Fibroblast of upper back skin (primary cell): ENCODE results near the gene TIGAR.
A peak's percentile ranks its signal among the peaks of the same experiment; 100 is the strongest.

ENCODE experiments used
- DNase-seq: peaks from one replicate; pipeline ENCODE4 v3.0.0-alpha.2; 2013

TIGAR gene

DNA sequence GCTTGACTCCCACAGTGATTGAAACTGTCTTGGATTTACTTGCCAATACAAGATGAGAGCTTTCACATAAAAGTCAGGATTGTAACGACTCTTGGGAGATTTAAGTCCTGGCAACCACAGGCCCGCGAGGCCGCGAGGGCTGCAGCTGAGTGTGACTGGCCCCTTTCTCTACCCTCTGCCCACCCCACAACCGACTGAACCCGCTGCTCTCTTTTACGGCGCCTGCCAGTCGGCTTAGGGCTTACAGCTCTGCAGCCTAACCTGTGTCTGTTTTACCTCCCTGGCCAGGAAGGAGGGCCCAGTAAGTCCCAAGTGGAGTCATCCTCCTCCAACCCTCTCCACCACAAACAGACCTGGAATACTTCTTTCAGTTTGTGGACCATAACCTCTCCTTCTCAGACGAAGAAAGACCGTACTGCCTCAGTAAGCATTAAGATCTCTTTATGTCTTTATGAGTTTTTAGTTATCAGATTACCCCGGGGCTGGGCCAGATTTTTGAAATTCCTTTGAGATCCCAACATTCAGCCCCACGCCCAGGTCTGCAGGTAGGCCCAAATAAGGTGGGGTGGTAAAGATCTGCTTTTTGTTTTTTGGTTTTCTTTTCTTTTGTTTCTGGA lies 12.6 kb upstream of the TIGAR start:
- DNase-seq, result no peak

DNA sequence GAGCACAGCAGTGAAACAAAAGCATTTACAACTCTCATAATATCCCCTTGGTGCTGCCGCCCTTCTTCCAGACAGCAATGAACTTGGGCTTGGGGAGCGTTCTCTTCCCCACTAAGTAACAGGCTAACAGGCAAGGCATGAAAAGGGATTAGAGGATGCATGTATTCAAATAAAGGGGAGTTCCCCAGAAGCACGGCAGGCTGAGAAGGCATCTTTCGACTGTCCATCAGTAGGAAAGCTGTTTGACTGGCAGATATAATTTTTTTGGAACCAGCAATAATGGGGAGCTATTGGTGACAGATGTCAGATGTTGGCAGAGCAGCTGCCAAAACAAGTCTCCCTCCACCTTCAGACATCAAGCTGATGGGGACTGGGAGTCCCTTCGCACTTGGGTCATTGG lies 9.2 kb upstream of the TIGAR start:
- no peak for DNase-seq

DNA sequence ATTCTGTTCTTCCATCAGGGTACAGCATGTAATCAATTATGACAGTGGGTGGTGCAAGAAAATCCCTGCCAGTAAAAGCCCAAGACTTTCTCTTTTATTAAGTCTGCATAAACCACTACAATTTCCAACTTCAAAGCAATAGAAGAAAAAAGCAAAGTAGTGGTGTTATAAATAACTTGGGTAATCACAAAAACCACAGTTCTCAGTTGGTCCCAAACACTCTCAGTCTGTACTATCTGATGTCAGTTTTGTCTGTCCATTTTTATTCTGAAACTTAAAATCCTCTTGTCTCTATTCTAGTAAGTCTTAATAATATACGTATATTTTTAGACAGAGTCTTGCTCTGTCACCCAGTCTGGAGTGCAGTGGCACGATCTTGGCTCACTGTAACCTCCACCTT lies 8.8 kb upstream of the TIGAR start:
- DNase-seq, result no peak

DNA sequence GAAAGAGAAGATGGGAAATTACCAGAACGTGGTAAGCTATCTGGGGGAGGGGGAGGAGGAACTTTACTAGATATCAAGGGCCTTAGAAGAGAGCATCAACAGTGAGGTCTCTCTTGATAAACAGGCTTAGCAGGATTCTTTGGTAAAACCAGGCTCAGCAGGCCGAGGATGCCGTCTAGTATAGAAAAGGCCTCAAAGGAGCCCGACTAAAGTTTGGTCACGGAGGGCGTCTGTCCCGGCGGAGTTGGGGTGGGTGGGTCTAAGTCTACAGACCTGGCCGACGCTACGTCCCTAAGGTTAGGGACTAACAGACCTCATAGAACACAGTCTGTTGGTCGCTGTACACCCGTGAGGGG lies 538 bp upstream of the TIGAR start:
- DNase-seq, result no peak

DNA sequence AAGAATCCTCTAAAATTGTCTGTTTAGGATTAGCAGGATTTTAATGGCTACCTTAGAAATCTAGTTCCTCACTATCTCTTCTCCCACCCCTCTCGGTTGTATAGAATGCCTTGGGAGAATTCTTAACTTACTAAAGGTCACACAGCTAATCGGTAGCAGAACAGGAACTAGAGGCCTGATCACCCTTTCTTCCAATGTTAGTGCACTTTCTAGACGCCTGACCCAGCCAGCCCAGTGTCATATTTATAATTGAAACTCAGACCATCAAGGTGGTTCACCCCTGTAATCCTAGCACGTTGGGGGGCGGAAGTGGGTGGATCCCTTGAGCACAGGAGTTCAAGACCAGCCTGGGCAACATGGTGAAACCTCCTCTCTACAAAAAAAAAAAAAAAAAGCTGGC lies 1.7 kb downstream of the TIGAR start:
- DNase-seq, result no peak

DNA sequence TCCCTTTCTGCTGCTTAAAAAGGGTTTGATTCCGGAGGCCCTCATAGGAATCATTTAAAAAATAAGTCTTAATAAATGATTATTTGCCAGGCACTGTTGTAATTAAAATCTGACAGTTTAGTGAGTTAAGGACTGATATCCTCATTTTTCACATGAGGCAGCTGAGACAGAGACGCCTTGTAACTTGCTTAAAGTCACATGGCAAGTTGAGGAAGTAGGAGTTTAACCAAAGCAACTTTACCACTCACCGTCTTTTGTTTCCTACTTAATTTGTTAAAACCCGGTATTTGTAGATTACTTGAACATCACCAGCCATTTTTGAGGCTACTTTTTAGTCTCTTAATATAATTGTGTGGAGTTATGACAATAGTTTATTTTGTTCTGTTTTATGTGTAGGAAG lies 2.4 kb downstream of the TIGAR start:
- no peak for DNase-seq

DNA sequence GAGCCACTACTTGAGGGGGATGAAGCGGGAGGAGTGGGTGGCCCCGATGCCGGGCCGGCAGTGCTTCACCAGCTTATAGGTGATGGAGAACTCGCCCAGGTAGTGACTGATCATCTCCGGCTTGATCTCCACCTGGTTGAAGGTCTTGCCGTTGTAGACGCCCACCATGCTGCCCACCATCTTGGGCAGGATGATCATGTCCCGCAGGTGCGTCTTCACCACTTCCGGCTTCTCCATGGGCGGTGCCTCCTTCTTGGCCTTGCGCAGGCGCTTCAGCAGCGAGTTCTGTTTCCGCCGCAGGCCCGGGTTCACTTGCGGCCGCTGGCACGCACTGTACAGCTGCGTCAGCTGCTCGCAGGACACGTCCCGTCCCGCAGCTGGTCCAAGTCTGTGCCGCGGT lies 3.4 kb downstream of the TIGAR start:
- no peak for DNase-seq

DNA sequence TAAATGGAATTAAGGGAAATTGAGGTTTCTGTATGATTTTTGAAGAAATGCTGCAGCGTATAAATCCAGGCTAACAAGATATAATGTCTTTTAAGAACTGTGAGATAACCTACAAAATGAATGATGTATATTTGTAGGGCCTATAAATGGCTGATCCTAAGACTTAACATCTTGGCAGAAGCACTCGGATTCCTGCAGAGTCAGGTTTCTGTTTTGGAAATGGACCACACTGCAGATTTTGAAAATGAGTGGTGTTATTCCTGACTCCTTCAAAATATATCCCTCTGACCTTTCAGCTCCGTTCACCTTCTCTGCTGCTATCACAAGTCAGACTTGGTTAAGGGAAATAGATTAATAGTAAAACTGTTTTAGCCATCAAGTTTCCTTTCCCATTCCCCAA lies 5.0 kb downstream of the TIGAR start:
- DNase-seq, result no peak

DNA sequence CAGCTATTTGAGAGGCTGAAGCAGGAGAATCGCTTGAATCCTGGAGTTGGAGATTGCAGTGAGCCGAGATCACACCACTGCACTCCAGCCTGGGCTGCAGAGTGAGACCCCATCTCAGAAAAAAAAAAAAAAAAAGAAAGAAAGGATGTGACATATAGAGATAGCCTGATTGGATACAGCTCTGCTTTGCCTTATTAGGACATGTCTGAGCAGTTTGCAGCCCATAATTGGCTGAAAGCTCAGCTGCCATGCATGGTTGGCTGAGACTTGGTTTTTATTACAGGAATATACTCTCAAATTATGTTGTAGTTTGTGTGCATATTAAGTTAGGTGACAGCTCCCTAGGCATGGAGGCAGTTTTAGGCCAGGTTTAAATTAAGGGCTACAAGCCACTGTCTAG lies 6.3 kb downstream of the TIGAR start:
- DNase-seq, result no peak

DNA sequence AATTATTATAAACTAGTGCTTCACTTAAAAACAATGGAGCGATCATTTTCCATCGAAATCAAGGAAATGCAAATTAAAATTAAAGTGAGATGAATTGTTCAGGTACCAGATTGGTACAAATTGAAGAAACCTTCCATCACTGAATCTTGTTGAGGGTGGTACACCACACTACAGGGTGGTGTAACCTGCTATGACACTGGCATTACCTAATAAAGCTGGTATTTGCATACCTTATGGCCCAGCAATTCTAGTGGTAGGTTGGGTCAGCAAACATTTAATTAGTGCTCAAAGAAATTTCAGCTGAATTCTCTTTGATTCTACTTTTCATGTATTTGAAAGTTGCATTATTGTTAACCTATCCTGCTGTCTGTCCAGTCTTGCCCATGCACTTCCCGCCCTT lies 9.2 kb downstream of the TIGAR start:
- DNase-seq, result no peak

DNA sequence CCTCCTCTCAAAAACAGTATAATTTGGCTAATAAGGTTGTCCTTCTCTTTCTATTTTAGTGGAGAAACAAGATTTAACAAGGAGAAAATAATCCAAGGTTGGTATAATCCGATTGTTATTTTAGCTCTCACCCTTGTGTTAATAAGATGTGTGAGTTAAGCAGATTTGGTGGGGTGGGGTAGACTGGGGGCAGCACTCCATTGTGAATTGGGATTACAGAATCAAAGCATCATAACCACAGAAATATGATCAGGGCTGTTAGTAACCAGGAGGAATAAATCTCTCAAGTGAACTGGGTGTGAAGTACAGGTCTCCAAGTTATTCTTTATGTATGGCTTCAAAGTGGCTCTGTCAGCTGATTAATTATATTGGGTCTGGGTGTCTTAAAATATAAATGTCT lies 10.2 kb downstream of the TIGAR start:
- no peak for DNase-seq

DNA sequence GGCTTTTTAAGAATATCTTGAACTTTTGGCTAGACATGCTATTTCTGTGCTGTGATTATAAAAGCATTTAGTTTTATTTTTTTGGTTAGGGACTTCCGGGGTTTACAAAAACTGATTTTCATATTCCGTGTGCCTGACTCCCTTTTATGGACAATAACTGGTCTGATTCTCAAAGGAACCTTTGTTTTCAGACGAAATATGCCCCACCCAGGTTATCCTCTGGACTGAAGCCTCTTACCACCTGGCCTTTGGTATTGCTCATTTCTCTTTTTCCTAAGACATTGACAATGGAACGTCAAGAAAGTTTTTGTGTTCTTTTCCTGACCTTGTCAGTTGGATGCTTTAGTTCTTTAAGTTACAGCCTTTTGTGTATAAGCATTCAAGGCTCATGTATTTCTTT lies 10.8 kb downstream of the TIGAR start:
- no peak for DNase-seq

DNA sequence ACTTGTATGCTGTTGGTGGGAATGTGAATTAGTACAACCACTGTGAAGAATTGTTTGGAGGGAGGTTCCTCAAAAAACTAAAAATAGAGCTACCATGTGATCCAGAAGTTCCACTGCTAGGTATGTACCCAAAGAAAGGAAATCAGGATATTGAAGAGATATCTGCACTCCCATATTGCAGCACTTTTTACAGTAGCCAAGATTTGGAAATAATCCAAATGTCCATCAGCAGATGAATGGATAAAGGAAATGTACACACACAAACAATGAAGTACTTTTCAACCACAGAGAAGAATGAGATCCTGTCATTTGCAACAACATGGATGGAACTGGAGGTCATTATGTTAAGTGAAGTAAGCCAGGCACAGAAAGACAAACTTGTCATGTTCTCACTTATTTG lies 25.9 kb downstream of the TIGAR start:
- no peak for DNase-seq

DNA sequence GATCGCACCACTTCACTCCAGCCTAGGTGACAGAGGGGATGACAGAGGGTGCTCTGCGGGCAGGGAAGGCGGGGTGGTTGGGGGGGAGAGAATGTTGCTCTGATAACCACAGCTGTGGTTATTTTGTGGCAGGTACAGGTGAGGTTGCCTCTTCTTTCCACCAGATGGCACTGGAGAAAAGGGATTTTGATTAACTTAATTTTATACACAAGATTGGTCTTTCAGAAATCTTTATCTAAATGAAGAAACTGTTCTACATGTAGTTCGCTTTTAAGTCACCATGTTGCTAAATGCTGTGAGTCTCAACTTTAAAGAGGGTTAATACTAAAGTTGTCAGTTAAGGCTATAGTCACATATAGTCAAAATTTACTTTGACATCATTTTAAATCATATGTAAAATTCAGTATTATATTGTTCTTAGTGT lies 32.8 kb downstream of the TIGAR start:
- DNase-seq, result no peak

DNA sequence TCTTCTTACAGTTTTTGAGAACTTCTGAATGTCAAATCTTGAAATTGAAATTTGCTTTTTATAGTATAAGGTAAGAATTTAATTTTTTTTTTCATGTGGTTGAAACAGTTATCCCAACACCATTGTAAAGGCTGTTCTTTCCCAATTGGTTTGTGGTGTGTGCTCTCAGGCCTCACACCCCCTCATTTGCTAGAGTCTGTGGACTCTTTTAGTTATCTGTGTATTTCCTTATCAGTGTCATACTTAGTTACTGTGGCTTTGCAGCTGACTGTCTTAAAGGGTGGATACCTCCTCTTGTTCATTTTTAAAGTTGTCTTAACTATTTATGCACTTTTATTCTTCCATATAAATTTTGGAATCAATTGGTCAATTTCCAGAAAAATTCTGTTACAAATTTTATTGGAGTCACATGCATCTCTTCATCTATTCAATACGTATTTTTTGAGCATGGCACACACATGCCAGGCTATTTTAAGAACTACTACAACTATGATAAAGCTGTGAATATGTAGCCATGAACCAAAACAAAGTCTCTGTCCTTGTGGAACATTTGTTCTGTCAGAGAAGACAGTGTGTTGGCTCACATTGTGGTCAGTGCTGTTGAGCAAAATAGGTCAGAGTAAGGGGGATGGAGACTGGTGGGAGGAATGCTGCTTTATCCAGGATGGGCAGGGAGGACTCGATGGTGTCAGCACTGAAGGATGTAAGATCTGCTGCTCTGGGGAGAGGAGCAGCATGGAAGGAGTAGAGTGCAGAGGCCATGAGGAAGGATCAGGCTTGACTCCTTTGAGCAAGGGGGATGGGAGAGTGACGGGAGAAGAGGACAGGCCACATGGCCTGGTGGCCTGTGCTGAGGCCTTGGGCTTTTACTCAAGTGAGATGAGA lies 34.4 kb downstream of the TIGAR start:
- DNase-seq, result no peak

DNA sequence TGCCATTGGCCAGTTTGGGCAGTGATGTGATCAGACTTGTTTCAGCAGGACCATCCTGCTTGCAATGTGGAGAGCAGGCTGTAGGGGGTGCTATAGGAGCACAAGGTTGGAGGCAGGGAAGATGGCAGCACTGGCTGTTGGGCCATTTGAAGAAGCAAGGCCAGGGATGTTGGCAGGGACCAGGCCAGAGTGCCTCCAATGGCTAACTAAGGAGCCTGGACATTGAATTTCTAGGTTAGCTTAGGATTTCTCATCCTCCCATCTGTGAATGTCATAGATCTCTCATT lies 35.0 kb downstream of the TIGAR start:
- DNase-seq, result peak; percentile 4

DNA sequence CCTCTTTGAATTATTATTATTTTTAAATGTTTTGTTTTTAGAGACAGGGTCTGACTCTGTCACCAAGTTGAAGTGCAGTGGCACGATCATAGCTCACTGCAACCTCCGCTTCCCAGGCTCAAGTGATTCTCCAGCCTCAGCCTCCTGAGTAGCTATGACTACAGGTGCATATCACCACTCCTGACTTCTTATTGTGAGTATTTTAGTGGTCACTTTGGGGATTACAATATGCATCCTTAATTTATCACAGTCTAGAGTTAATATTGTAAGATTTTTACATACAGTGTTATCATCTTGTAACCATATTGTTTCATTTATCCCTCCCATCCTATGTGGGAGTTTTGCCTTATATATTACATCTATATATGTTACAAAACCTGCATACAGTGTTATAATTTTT lies 45.1 kb downstream of the TIGAR start:
- no peak for DNase-seq

DNA sequence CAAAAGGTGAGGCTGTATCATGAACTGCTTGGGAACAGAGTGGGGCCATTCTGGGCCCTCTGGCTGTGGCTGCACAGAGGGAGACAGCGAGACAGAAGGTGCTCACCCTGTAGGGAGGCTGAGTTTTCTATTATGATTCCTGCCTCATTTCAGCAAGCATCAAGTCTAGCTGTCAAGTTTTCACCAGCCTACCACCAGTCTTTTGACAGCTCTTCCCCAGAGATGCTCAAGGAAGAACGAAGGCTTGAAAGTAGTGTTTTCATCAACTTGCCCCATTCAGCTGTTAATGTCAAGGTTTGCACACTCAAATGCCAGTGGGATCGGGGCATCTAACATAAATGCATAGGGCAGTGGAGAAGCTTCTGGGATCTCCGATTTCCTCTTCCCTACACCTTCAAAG lies 48.5 kb downstream of the TIGAR start:
- DNase-seq, result no peak

DNA sequence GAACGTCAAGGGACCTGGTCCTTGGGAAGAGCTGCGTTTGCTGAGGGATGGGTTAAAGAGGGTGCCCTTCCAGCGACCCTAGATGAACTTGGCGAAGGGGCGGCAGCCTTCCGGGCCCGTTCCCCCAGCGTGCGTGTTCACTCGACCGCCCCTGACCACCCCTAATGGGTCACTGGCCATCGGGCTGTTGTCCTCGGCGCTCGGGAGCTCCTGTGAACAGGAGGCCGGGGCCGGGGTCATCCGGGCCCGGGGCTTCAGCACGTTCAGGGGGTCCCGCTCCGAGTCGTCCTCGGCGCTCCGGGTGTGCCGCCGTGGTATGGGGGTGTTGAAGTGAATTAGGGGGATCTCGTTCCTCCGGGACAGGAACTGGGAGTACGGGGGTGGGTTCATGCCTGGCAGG lies 49.3 kb downstream of the TIGAR start:
- DNase-seq, result no peak

DNA sequence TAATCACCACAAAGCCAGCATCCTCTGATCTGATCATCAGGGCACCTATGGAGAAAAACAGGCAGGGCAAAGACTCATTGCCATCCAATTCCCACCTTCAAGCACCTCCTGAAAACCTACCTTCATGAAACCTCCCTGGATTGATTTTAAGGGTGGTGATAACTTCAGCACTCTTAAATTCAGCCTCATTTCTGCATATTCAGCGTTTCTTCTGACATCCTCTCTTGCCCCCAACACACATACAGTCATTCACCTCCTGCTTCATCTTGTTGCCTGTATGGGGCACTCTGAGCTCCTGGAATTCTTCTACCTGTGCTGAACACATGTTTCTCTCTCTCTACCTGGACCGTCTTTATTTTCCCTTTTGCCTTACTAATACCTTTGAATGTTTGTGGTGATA lies 51.6 kb downstream of the TIGAR start:
- DNase-seq, result no peak

DNA sequence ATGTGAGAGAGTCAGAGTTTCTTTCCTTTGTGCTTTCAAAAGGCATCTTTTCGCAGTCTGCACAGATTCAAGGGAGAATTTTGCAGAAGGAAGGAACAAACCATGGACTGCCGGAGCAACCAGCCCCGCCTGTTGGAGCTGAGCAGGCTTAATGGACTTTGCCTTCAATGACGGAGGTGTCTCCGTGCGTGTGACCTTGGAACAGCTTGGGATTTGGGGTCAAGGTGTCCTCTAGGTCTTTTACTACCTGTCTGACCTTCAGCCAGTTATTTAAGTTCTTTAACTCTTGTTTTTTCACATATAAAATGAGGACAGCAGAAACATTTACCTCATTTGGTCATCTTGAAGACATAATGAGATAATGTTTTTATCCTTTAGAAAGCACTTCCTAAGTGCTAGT lies 54.4 kb downstream of the TIGAR start:
- DNase-seq, result no peak

DNA sequence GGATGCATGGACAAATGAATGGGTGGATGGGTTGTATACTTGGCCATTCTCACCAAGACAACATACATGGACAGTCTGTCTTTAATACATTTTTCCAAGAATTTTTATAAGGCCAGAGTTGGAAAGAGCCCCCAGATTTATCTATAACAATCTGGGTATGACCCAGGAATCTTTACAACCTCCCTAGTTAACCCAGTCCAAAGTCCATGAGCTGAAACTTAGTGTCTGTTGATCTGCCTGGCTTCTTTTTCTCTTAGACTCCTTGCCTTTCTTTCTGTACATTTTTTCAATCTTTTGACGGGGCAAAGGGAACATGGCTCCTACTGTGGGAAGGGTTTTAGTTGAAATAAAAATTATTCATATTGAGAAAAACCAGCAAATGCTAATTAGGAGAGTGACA lies 57.8 kb downstream of the TIGAR start:
- DNase-seq, result no peak

DNA sequence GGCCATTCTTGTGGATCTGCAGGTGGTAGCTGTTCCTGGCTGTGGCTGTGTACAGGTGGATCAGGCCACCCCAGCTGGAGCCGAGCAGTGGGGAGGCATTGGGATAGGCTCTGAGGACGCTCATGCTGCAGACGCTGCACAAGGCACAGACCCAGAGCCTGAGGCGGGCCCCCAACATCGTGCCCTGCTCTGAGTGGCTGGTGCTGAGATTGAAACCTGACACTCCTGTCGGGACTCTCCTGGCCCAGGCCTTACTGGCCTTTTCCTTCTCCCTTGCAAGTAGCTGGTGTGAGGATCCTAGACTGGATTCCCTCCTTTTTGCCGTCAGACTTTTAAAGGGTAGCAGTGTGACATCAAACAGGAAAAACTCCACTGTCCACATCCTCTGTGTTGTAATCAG lies 58.4 kb downstream of the TIGAR start, which contains the start of gene FGF23:
TSS of gene FGF23 (minus strand) at position 308 of the 400 bp plus-strand sequence. CDS start at position 178, 130 bp downstream.
- peak; percentile 49 for DNase-seq

DNA sequence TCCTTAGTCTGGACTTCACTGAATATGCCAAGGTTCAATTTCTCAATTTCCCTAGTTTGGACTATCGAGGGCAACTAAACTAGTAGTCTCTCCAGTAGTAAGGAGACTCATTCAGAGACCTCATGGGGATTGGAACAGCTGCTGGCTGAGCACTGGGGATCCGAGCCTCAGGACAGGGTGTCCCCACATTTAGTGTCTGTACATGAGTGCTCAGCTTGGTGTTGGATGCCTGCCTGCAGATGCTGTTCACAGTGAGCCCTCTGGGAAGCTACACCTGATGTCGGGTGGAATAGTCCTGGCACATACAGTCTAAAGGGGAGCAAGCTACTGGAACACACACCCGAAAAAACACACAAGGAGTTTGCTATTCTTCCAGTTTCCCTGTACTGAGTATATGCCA lies 59.3 kb downstream of the TIGAR start:
- DNase-seq, result no peak

DNA sequence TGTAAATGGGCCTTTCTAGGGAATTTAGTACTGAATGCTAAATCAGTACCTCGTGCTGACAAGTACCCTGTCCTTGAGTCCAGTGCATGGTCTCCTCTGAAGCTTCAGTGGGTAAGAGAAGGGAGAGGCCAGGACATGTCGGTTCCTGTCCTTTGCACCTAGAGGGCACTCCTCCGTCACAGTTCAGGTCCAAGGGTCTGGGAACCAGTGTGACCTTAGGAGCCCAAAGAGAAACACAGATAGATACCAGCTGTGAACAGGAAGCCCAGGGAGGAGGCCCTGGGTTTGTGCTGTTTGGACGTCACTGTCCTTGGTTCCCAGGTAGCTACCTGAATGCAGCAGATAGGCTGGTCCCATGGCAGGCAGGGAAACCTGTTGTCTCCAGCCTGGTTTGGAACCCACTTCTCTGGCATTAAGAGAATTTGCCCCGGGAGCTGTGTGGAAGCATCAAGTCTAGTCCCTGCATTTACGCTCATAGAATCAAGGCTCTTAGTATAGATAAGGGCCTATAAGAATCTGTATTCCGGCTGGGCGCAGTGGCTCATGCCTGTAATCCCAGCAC lies 62.4 kb downstream of the TIGAR start:
- no peak for DNase-seq
